ENCODE data around the gene NHSL1.

NHSL1 gene

DNA sequence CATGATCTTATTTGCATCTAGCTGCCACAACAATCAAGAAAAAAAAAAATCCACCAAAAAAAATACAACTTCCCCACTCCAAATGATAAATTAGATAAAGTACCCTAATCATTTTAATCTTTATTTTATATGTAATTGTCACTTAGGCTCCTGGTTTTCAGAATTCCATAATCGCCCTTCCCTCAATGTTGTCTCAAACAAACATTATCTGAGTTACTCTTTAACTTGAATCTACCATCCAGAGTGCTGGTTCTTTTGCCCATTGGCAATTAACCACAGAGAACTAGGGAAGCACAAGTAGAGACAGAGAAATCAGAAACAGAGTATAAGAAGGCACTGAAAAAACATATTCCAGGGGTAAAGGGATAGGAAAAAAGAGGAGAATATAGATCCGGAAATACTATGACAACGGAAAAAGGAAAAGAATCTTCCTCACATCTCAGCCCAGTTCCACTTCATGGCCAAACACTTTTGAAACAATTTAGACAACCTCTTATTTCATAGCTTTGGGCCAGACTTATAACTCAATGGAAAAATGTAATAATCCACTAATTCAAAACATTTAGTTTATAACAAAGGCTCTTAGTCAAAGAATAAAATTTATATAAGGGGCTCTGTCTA, 861 bp upstream of the NHSL1 start:
- in situ Hi-C loops (cut with HindIII; ENCODE audit: low sequenced_read_pairs), result no loop called here

DNA sequence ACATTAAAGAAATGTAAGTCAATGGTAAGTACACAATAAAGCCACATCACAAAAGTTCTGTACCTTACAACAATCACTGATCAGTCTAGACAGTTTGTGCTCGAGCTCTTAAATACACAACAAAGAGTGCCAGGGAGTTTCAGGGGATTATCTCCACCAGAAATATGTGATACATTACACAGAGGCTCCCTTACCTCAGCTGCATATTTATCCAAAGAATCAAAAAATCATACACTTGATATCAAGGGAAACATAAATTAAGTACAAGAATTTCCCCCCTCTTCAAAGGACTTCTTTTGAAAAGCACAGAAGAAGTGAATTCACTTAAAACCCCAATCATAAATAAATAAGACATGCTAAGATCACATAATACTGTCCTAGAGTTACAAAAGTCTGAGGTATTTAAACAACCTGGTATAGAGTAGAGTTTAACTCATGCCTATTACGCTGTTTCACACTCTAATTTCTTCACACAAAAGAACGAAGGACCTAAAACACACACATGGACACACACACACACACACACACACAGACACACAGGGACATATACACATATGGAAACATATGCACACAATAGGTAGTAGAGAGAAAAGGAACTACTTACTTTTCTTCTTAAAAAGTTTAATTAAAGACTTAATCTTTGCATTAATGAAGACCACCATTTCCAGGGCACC, 528 bp downstream of the NHSL1 start:
- in situ Hi-C loops (cut with HindIII; ENCODE audit: low sequenced_read_pairs), result no loop called here

DNA sequence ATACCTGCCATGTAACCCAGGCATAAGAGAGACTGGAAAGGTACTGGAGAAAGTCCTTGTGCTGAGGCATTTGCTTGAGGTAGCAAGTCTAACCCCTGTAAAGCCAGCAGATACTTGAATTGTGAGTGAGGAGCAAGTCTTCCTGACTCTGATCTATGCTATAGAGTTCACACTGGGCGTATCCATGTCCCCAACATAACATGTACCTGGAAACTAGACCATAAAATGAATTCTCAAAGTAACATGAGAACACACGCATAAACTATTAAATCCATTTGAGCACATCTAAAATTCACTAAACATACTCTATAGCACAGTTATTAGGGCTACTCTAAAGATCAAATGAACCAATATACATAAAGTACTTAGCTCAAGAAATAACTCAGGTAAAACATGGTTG, 2.0 kb downstream of the NHSL1 start:
- in situ Hi-C loops (cut with HindIII; ENCODE audit: low sequenced_read_pairs), result no loop called here

GRCh38 chr6:138494312-138494711, 5.0 kb downstream of the NHSL1 start:
- in situ Hi-C loops (cut with HindIII; ENCODE audit: low sequenced_read_pairs), result no loop called here

- in situ Hi-C loops (cut with HindIII; ENCODE audit: low sequenced_read_pairs), result no loop called here
Observed at GRCh38 chr6:138493413-138493812, 5.9 kb downstream of the NHSL1 start.

DNA sequence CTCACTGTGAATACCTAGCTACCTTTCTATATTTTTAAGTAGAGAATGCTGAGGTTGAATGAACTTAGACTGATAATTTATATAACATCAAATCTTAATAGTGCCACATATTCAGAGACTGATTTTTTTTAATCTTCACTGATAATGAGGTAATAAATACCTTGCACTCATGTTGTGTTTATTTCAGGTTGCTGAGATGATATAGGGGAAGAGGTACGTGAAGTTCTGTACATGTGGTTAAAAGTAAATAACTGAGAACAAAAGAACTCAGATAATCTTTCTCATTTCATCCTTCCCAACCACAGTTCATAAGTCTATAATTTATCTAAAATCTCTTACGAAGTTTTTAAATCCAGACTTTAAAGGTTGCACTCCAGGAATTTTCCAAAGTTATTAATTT, 6.4 kb downstream of the NHSL1 start:
- in situ Hi-C loops (cut with HindIII; ENCODE audit: low sequenced_read_pairs), result no loop called here

GRCh38 chr6:138492113-138492512, 7.2 kb downstream of the NHSL1 start:
- in situ Hi-C loops (cut with HindIII; ENCODE audit: low sequenced_read_pairs), result no loop called here

DNA sequence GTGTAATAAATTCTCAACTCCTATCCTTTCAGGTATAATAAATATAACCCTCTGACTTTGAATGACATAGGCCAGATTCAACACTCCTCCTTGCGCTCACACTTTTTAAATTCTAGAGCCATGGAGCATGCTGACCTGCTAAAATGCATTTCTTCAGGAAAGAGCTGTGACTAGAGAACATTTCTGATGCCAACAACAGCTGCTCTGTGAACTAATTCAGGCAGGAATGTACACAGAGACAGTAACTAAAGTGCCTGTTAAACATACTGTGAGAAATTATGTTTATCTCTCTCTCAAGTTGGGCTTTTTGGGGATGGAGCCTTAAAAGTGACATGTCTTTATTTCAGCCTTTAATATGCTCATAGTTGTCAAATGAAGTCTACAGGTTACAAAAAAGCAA, 8.3 kb downstream of the NHSL1 start:
- in situ Hi-C loops (cut with HindIII; ENCODE audit: low sequenced_read_pairs), result no loop called here

GRCh38 chr6:138489846-138490245, 9.4 kb downstream of the NHSL1 start:
- in situ Hi-C loops (cut with HindIII; ENCODE audit: low sequenced_read_pairs), result loop anchor here (5.0 kb wide), 1 partner anchor 63 kb away; no protein-coding TSS in a partner anchor

- in situ Hi-C loops (cut with HindIII; ENCODE audit: low sequenced_read_pairs), result loop anchor here (5.0 kb wide), 1 partner anchor 60 kb away; no protein-coding TSS in a partner anchor
Observed at GRCh38 chr6:138487102-138487604, 12.1 kb downstream of the NHSL1 start.

- in situ Hi-C loops (cut with HindIII; ENCODE audit: low sequenced_read_pairs), result loop anchor here (5.0 kb wide), 1 partner anchor 59 kb away; no protein-coding TSS in a partner anchor
Observed at GRCh38 chr6:138486249-138487101, 12.8 kb downstream of the NHSL1 start.

- in situ Hi-C loops (cut with HindIII; ENCODE audit: low sequenced_read_pairs), result loop anchor here (5.0 kb wide), 1 partner anchor 58 kb away; no protein-coding TSS in a partner anchor
Observed at GRCh38 chr6:138485586-138486248, 13.6 kb downstream of the NHSL1 start.

- in situ Hi-C loops (cut with HindIII; ENCODE audit: low sequenced_read_pairs), result loop anchor here (5.0 kb wide), 1 partner anchor 58 kb away; no protein-coding TSS in a partner anchor
Observed at GRCh38 chr6:138485005-138485545, 14.2 kb downstream of the NHSL1 start.

- in situ Hi-C loops (cut with HindIII; ENCODE audit: low sequenced_read_pairs), result no loop called here
Observed at GRCh38 chr6:138484018-138484731, 15.1 kb downstream of the NHSL1 start.

DNA sequence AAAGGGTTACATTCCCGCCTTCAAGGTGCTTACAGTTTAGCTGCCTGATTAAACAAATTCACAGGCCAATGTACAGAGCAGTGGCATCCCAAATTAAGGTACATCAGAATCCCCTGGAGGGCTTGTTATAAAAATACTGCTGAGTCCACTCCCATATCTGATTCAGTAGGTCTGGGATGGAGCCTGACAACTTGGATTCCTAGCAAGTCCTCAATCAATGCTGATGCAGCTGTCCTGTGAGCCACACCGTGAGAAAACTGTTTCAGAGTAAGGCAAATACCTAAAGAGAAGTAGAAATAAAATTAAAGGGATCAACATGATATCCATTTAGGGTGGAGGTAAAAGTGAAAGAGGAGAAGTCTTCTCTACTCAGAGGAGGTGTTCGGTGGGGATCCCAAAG, 16.5 kb downstream of the NHSL1 start:
- in situ Hi-C loops (cut with HindIII; ENCODE audit: low sequenced_read_pairs), result no loop called here

DNA sequence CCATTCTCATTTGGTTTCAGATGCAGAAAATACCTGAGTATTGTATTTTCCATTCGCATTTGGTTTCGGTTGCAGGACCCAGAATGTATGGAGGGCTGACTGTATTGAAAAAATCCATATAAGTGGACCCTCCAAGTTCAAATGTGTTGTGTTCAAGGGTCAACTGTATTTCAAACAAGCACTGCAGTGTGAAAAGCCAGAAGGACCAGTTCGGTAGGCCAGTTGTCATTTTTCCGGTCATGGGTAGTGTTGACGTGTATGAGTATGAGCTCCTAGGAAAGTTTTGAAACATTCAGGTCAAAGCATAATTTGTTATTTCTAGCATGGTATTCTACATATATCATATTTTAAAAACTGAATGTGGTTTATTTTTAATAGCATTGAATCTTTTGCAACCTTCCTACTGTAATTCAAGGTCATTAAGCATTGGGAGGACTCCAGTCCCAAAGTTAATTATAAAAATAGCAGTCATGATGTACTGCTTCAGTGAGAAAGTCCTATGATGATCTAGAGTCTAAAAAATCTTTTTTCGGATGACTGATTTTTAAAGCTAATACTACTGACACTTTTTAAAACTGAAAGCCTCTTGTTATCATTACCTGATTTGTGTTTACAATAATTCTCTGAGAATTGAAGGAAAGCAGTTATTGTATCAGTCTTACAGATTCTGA, 18.9 kb downstream of the NHSL1 start:
- in situ Hi-C loops (cut with HindIII; ENCODE audit: low sequenced_read_pairs), result no loop called here

GRCh38 chr6:138477913-138478539, 21.3 kb downstream of the NHSL1 start:
- in situ Hi-C loops (cut with HindIII; ENCODE audit: low sequenced_read_pairs), result no loop called here

DNA sequence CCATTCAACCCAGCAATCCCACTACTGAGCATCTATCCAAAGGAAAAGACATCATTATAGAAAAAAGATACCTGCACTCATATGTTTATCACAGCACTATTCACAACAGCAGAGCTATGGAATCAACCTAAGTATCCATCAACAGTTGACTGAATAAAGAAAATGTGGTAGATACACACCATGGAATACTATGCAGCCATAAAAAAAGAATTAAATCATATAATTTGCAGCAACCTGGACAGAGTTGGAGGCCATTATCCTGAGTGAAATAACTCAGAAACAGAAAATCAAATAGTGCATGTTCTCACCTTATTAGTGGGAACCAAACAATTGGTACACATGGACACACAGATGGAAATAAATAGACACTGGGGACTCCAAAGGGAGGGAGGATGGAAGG, 23.2 kb downstream of the NHSL1 start:
- in situ Hi-C loops (cut with HindIII; ENCODE audit: low sequenced_read_pairs), result no loop called here

- in situ Hi-C loops (cut with HindIII; ENCODE audit: low sequenced_read_pairs), result no loop called here
Observed at GRCh38 chr6:138473144-138473543, 26.1 kb downstream of the NHSL1 start.
